ENCODE results near the gene NEDD4L. TPM values are rescaled to one million over a fixed set of nuclear protein-coding genes. Genes with fewer than 3 reads are reported as not detected.

The NEDD4L gene
- total RNA-seq, 2 experiments from 2014 or later: 3.2 to 3.3 TPM

DNA sequence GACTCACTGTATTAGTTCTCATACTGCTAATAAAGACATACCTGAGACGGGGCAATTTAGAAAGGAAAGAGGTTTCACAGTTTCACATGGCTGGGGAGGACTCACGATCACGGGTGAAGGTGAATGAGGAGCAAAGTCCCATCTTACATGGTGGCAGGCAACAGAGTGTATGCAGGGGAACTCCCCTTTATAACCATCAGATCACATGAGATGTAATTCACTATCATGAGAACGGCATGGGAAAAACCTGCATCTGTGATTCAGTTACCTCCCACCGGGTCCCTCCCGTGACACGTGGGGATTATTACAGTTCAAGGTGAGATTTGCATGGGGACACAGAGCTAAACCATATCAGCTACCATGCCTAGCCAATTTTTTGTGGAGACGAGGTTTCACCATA is 168.2 kb downstream of the NEDD4L start:
- BruUV-seq (replicated peaks): no TSS peak
- CTCF ChIA-PET (ENCODE audit: unreplicated experiment): no interaction called here
- DNase-seq (ENCODE audit: low spot score): no peak

DNA sequence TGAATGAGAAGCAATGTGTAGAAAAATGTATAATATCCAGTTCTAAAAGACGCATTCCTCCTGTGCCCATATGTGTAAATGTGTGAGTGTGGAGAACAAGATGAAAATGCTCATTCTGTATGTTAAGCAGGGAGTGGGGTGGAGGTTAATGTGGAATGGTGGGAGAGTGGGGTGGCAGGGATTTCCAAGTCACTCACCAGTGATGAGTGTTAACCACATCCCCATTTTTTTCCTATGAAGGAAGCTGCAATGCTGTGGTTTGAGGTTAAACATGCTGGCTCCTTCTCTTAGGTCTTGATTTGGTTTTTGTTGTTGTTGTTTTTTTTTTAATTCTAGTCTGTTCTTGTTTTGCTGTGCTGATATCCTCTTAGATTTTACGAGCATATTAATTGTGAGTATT is 169.4 kb downstream of the NEDD4L start:
- DNase-seq (ENCODE audit: low spot score): no peak
- Histone ChIP-seq H2AFZ (ENCODE audit: low read length) (no peak overlapping the region), H3K79me2 (ENCODE audit: insufficient read depth, low read depth, low read length) (no peaks in the 10 kb centered on the region), H4K20me1 (ENCODE audit: insufficient read depth, low read length) (no peaks in the 10 kb centered on the region), H3K4me2 (ENCODE audit: low read length) (no peak overlapping the region), H3K36me3 (ENCODE audit: insufficient read depth, low read length) (no peaks in the 10 kb centered on the region), H3K4me3 (ENCODE audit: low read depth, low read length, poor library complexity, severe bottlenecking) (no peak overlapping the region), H3K9me3 (ENCODE audit: low read length) (no peaks in the 10 kb centered on the region), H3K27ac (ENCODE audit: low read depth, low read length, poor library complexity, severe bottlenecking) (no peak overlapping the region), H3K9me2 (ENCODE audit: insufficient read depth, low read length) (no peaks in the 10 kb centered on the region), H3K4me1 (ENCODE audit: insufficient read depth, low read length, poor library complexity, severe bottlenecking) (no peaks in the 10 kb centered on the region)
- no peak for TF ChIP-seq EZH2phosphoT487 (IDR thresholded peaks at IDR 0.05; ENCODE audit: borderline replicate concordance, low read depth, low read length)
- TF ChIP-seq, protein P1, sequence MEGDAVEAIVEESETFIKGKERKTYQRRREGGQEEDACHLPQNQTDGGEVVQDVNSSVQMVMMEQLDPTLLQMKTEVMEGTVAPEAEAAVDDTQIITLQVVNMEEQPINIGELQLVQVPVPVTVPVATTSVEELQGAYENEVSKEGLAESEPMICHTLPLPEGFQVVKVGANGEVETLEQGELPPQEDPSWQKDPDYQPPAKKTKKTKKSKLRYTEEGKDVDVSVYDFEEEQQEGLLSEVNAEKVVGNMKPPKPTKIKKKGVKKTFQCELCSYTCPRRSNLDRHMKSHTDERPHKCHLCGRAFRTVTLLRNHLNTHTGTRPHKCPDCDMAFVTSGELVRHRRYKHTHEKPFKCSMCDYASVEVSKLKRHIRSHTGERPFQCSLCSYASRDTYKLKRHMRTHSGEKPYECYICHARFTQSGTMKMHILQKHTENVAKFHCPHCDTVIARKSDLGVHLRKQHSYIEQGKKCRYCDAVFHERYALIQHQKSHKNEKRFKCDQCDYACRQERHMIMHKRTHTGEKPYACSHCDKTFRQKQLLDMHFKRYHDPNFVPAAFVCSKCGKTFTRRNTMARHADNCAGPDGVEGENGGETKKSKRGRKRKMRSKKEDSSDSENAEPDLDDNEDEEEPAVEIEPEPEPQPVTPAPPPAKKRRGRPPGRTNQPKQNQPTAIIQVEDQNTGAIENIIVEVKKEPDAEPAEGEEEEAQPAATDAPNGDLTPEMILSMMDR (conservative IDR thresholded peaks at IDR 0.05; ENCODE audit: low read length): no peak
- ChIA-PET POLR2A (no interaction called here), CTCF (ENCODE audit: unreplicated experiment) (no interaction called here)
- intact Hi-C loops (cut with micrococcal nuclease; ENCODE audit: unreplicated experiment): no loop called here
- no TSS peak for BruUV-seq (replicated peaks)

More for the DNA sequence above, 168.2 kb downstream of the NEDD4L start:
- Histone ChIP-seq H3K9me2 (ENCODE audit: insufficient read depth, low read length) (no peaks in the 10 kb centered on the region), H3K36me3 (ENCODE audit: insufficient read depth, low read length) (no peaks in the 10 kb centered on the region), H3K4me3 (ENCODE audit: low read depth, low read length, poor library complexity, severe bottlenecking) (no peak overlapping the region), H3K9me3 (ENCODE audit: low read length) (no peaks in the 10 kb centered on the region), H3K4me2 (ENCODE audit: low read length) (no peak overlapping the region), H3K27ac (ENCODE audit: low read depth, low read length, poor library complexity, severe bottlenecking) (no peak overlapping the region), H2AFZ (ENCODE audit: low read length) (no peak overlapping the region), H4K20me1 (ENCODE audit: insufficient read depth, low read length) (no peaks in the 10 kb centered on the region), H3K4me1 (ENCODE audit: insufficient read depth, low read length, poor library complexity, severe bottlenecking) (no peaks in the 10 kb centered on the region), H3K79me2 (ENCODE audit: insufficient read depth, low read depth, low read length) (no peaks in the 10 kb centered on the region)
- POLR2A ChIA-PET: no interaction called here
- TF ChIP-seq EZH2phosphoT487 (IDR thresholded peaks at IDR 0.05; ENCODE audit: borderline replicate concordance, low read depth, low read length): no peak
- TF ChIP-seq, protein P1 (conservative IDR thresholded peaks at IDR 0.05; ENCODE audit: low read length): no peak
- intact Hi-C loops (cut with micrococcal nuclease; ENCODE audit: unreplicated experiment): no loop called here

DNA sequence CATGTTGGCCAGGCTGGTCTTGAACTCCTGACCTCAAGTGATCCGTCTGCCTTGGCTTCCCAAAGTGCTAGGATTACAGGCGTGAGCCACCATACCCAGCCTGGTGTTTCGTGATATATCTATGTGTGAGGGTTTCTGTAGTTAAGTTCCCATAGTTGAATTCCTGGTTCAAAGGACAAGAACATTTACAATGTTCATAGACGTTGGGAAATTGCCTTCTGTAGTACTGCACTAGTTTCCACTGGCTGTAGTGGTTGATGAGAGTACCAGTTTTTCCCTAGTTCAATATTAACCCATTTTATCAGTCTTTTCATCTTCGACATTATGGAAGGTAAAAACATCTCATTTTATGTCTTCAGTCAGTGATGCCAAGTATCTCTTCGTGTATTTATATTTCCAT is 171.0 kb downstream of the NEDD4L start:
- no peaks in the 10 kb centered on the region for H3K36me3 ChIP-seq (ENCODE audit: insufficient read depth, low read length)
- TF ChIP-seq EZH2phosphoT487 (IDR thresholded peaks at IDR 0.05; ENCODE audit: borderline replicate concordance, low read depth, low read length): no peak
- TF ChIP-seq, protein P1 (conservative IDR thresholded peaks at IDR 0.05; ENCODE audit: low read length): no peak
- no peaks in the 10 kb centered on the region for H3K79me2 ChIP-seq (ENCODE audit: insufficient read depth, low read depth, low read length)
- no TSS peak for BruUV-seq (replicated peaks)
- H4K20me1 ChIP-seq (ENCODE audit: insufficient read depth, low read length): no peaks in the 10 kb centered on the region
- CTCF ChIA-PET (ENCODE audit: unreplicated experiment): no interaction called here
- H3K27ac ChIP-seq (ENCODE audit: low read depth, low read length, poor library complexity, severe bottlenecking): no peak overlapping the region
- intact Hi-C loops (cut with micrococcal nuclease; ENCODE audit: unreplicated experiment): no loop called here
- DNase-seq (ENCODE audit: low spot score): no peak
- POLR2A ChIA-PET: interaction anchor here (0.6 kb wide), 1 partner anchor 595 kb away, joined by 3 read pairs; no protein-coding TSS in a partner anchor
- H2AFZ ChIP-seq (ENCODE audit: low read length): no peak overlapping the region
- H3K9me3 ChIP-seq (ENCODE audit: low read length): no peaks in the 10 kb centered on the region
- H3K4me1 ChIP-seq (ENCODE audit: insufficient read depth, low read length, poor library complexity, severe bottlenecking): no peaks in the 10 kb centered on the region
- H3K4me2 ChIP-seq (ENCODE audit: low read length): no peak overlapping the region
- no peak overlapping the region for H3K4me3 ChIP-seq (ENCODE audit: low read depth, low read length, poor library complexity, severe bottlenecking)
- H3K9me2 ChIP-seq (ENCODE audit: insufficient read depth, low read length): no peaks in the 10 kb centered on the region

Data from OCI-LY7 (cell line).